Limb (tissue), 2 donors: ENCODE results near the gene GNAQ.

Source experiments
- DNase-seq, 2 donors: peaks; one replicate each; pipeline ENCODE4 v3.0.0-alpha.2; 2016; ENCODE audit errors: extremely low spot score in 2 of 2

The GNAQ gene

GRCh38 chr9:77817590-77818311 lies 213.9 kb downstream of the GNAQ start:
- DNase-seq = no peak

GRCh38 chr9:77816641-77817341 lies 214.8 kb downstream of the GNAQ start:
- DNase-seq = no peak

DNA sequence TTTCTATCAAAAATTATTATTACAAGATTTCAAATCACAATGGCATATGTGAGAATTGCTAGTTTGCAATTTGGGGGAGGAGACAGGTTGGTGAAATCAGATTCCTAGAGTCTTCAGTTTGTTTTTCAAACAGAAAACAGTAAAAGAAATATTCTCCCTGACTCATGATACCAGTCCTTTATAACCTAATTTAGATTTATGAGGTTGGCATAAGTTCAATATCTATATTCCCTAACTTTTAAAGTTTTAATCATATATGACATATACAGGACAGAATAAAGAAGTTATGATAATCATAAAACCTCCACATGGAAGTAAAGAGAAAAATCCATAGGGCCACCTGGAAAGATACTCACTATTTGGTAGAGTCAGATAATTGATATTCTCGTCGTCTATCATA lies 216.4 kb downstream of the GNAQ start:
- no peak for DNase-seq

DNA sequence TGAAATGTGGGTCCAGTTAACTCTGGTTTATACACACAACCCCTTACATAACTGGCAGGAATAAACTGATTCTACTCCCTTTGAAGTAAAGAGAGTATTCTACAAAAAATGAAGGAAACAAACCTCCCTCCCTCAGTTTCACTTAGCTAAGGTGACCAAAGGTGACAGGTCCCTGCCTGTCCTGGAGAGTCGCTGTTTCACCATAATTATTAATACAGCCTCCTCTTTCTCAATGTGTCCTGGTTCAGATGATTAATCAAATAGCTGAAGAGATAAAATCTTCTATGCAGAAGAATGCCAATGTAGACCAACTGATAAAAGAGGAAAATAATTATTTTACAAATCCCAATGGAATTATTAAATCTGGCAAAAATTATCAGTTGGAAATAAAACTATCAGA lies 219.8 kb downstream of the GNAQ start:
- DNase-seq = no peak

DNA sequence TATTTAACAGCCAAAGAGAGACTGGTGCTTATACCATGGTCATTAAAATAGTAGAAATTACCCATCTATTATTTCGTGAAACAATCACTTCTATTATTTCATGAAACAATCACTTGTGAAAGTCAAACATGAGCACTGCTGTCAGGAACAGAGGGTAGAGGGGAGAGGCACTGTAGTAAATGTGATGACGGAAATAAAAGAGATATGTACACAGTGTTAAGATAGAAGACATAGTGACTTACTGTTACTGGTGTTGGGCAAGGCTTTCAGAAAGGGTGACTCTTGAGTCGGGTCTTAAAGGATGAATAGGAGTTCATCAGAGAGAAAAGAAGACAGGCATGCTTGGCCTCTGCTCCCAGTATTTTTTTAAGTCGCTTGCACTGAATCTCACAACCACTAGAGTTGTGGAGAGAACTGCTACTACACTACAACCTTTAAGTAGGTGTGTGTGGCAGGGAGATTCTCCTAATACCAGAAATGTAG lies 220.9 kb downstream of the GNAQ start:
- DNase-seq = no peak

DNA sequence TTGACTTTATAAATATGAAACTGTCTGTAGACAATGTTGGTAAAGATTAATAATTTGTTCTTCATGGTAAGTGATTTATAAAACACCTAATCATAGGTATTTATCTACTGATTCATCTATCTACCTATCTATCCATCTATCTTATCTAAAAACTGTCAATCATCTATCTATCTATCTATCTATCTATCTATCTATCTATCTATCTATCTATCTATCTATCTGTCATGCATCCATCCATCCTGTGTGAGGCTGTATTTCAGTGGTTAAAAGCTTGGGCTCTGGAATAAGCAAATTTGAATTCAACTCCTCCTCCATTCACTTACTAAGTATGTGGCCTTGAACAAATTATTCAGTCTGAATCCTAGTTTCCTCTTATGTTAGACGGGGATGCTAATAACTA lies 221.6 kb downstream of the GNAQ start:
- DNase-seq = no peak

GRCh38 chr9:77809552-77809951 lies 222.1 kb downstream of the GNAQ start:
- no peak for DNase-seq

DNA sequence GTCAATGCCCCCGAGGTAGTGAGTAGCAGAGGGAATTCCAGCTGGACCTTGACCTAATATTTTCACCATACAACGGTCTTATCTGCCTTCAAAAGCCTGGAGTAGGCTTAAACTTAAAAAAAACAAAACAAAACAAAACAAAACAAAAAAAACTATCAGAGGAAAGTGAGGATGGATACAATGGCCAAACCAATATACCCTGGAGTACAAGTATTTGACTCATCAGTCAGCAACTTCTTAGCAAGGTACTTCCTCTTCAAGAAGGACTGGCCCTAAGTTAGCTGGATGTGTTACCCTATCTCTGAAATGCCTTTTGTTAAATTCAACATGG lies 222.9 kb downstream of the GNAQ start:
- no peak for DNase-seq

- no peak for DNase-seq
Observed at GRCh38 chr9:77807846-77808750, 223.5 kb downstream of the GNAQ start.

DNA sequence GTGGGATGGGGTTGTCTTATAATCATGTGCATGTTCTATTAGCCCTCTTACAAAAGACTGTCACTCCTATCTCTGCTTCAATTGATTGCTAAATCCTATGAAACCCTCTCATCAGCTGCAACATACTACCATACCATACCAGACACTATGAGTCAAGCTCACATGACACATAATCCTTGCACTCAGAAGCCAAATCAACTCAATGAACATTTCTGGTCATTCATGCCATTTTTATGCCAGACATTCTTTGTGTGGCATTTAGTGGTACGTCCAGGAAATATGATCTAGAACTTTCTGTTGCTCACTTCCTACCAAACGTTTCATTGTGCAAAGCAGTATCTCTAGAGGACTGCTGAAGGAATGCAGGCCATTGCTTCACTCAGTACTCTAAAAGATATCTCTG lies 224.3 kb downstream of the GNAQ start:
- DNase-seq = no peak

- DNase-seq = no peak
Observed at GRCh38 chr9:77806741-77807140, 224.9 kb downstream of the GNAQ start.

GRCh38 chr9:77805810-77806209 lies 225.8 kb downstream of the GNAQ start:
- no peak for DNase-seq

- DNase-seq = no peak
Observed at GRCh38 chr9:77803423-77803822, 228.2 kb downstream of the GNAQ start.

GRCh38 chr9:77802515-77803293 lies 228.9 kb downstream of the GNAQ start:
- no peak for DNase-seq

GRCh38 chr9:77802064-77802463 lies 229.5 kb downstream of the GNAQ start:
- no peak for DNase-seq

- no peak for DNase-seq
Observed at GRCh38 chr9:77800924-77801551, 230.6 kb downstream of the GNAQ start.

DNA sequence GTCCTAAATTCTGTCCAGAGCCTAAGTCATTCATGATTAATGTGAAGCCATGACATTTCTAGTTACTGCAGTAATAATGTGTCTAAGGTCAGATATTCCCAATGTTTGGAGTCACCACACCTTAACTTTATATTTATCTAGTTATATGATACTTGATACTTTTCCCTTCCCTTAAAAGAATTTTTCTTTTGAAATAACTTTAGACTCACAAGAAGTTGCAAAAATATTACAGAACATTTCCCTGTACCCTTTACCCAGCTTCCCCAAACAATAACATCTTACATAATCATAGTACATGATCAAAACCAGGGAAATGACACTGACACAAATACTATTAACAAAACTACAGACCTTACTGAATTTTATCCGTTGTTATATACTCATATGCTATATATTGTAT lies 233.5 kb downstream of the GNAQ start:
- DNase-seq = no peak

- DNase-seq = no peak
Observed at GRCh38 chr9:77794985-77795384, 236.6 kb downstream of the GNAQ start.

DNA sequence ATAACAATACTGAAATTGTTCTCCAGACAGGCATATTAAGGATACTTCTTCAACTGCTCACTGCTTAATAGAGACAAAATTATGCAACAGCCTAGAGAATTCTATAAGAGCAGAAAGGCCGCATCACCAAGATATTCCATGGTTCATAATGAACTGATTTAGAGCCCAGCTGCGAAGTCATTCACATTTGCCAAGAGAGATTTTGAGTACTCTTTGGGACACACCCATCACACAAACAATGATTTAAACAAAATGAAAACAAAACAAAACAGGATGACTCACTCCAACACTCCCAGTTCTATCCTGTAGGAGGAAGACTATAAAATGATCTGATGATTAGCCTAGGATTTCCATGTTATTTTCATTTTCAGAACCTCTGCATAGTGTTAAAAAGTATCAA lies 237.8 kb downstream of the GNAQ start:
- peak in 1 of 2 donors; percentile 36 for DNase-seq

- DNase-seq = no peak
Observed at GRCh38 chr9:77789891-77790290, 241.7 kb downstream of the GNAQ start.

DNA sequence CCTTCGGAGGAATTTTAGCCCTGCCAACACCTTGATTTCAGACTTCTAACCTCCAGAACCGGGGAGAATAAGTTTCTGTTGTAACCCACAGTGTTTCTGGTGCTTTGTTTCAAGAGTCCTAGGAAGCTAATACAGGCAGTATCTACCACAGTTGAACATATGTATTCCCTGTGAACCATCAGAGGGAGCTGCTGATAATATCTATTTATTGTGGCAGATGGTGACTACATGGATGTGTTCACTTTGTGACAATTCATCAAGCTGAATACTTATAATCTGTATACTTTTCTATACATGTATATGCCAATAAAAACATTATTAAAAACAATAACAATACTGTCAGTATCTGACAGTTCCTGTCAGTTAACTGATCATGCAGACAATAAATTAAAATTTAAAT lies 246.3 kb downstream of the GNAQ start:
- DNase-seq = no peak
